Keratinocyte (primary cell): ENCODE measurements around the gene CACNA1C. TPM values are rescaled to one million over a fixed set of nuclear protein-coding genes. Genes with fewer than 3 reads are reported as not detected.

Experiments
- DNase-seq: peaks from one replicate; pipeline ENCODE4 v3.0.0-alpha.2; 2011; ENCODE audit warnings: low read depth, missing footprints, low spot score
- FAIRE-seq: peaks from 2 replicates; lab custom pipeline; 2011; peaks lifted over from hg19 to GRCh38; lab: Jason Lieb, UNC
- H2AFZ ChIP-seq: 2 replicates; pipeline ENCODE4 v1.6.0; 2012; ENCODE audit warnings: low read length, control low read depth, inconsistent platforms; ENCODE audit not compliant: control insufficient read depth
- H3K27ac ChIP-seq: 2 replicates; pipeline ENCODE4 v1.5.1; 2011; ENCODE audit warnings: low read length; ENCODE audit not compliant: control insufficient read depth, insufficient read depth
- H3K27me3 ChIP-seq: 3 replicates; pipeline ENCODE4 v1.6.0; 2011; ENCODE audit warnings: low read length; ENCODE audit not compliant: control insufficient read depth, insufficient read depth; ENCODE audit errors: extremely low read depth
- H3K36me3 ChIP-seq, 2 experiments: 2 replicates in 1 of 2; 3 replicates in 1 of 2; pipeline ENCODE4 v1.5.1; 2011; ENCODE audit warnings: low read length in 2 of 2, mild to moderate bottlenecking in 1 of 2; ENCODE audit not compliant: control insufficient read depth in 2 of 2, insufficient read depth in 2 of 2; ENCODE audit errors: extremely low read depth in 1 of 2
- H3K4me1 ChIP-seq: 3 replicates; pipeline ENCODE4 v1.5.1; 2011; ENCODE audit warnings: low read length; ENCODE audit not compliant: control insufficient read depth, insufficient read depth; ENCODE audit errors: extremely low read depth
- H3K4me2 ChIP-seq: 3 replicates; pipeline ENCODE4 v1.6.0; 2011; ENCODE audit warnings: low read depth, low read length; ENCODE audit not compliant: control insufficient read depth, insufficient read depth; ENCODE audit errors: extremely low read depth
- H3K4me3 ChIP-seq, 3 experiments: fragments of 200-600 bp in 1 of 3; sonication (generic) in 1 of 3; 2 replicates in 2 of 3; 3 replicates in 1 of 3; pipeline ENCODE4 v1.5.1; 2011 to 2016; ENCODE audit warnings: low read length in 3 of 3, mild to moderate bottlenecking in 3 of 3, control low read depth in 2 of 3, inconsistent platforms in 1 of 3, low read depth in 1 of 3, mixed read lengths in 1 of 3, mixed run types in 1 of 3, moderate library complexity in 1 of 3; ENCODE audit not compliant: control insufficient read depth in 2 of 3, insufficient read depth in 2 of 3; ENCODE audit errors: extremely low read depth in 1 of 3
- H3K79me2 ChIP-seq: 2 replicates; pipeline ENCODE4 v1.6.0; 2012; ENCODE audit warnings: low read length; ENCODE audit not compliant: control insufficient read depth, insufficient read depth
- H3K9ac ChIP-seq: 3 replicates; pipeline ENCODE4 v1.6.0; 2011; ENCODE audit warnings: low read length; ENCODE audit not compliant: control insufficient read depth, insufficient read depth; ENCODE audit errors: extremely low read depth
- H3K9me1 ChIP-seq: 3 replicates; pipeline ENCODE4 v1.6.0; 2011; ENCODE audit warnings: low read length; ENCODE audit not compliant: control insufficient read depth, insufficient read depth; ENCODE audit errors: extremely low read depth
- H3K9me3 ChIP-seq: 2 replicates; pipeline ENCODE4 v1.5.1; 2012; ENCODE audit warnings: low read depth, low read length; ENCODE audit not compliant: control insufficient read depth
- H4K20me1 ChIP-seq: 3 replicates; pipeline ENCODE4 v1.6.0; 2011; ENCODE audit warnings: low read length; ENCODE audit not compliant: control insufficient read depth, insufficient read depth; ENCODE audit errors: extremely low read depth
- EZH2 ChIP-seq: IDR thresholded peaks from one replicate; pipeline ENCODE4 v1.6.1; 2012; ENCODE audit warnings: inconsistent platforms, mild to moderate bottlenecking, low read length, moderate library complexity
- dilution Hi-C: fragments of 300-500 bp; cut with MboI; formaldehyde crosslinking; loops from one replicate; pipeline ENCODE4 v1.7.0; 2020; ENCODE audit warnings: low sequenced_read_pairs; ENCODE audit not compliant: extremely low pct_ligation_motif_present
- polyA plus RNA-seq, 5 experiments: library from polyadenylated mRNA; depleted of rRNA in 3 of 5; stranded (reverse) in 3 of 5; stranded (forward) in 1 of 5; unstranded in 1 of 5; fragments of >200 nt; gene quantifications; 1 replicate in 1 of 5; 2 replicates in 3 of 5; 3 replicates in 1 of 5; pipeline versions ENCODE4 v1.2.1 to v1.2.3, GENCODE V29; 2011 to 2012; ENCODE audit warnings: missing spikeins in 2 of 5, low read depth in 1 of 5, low replicate concordance in 1 of 5
- TF ChIP-seq, protein P1 (sequence below), 3 experiments: IDR thresholded peaks in 1 of 3; conservative IDR thresholded peaks in 1 of 3; optimal IDR thresholded peaks in 1 of 3; 2 replicates in 2 of 3; 3 replicates in 1 of 3; pipeline versions ENCODE3 to v1.5.1; 2011; ENCODE audit warnings: low read length in 3 of 3, mild to moderate bottlenecking in 3 of 3, moderate library complexity in 2 of 3, control low read depth in 1 of 3, inconsistent platforms in 1 of 3; ENCODE audit not compliant: insufficient read depth in 2 of 3; ENCODE audit errors: extremely low read depth in 1 of 3

The CACNA1C gene
- polyA plus RNA-seq, 1 donor (not counting 4 experiments of a cell fraction or from before 2014, with no cell fraction given): not detected

DNA sequence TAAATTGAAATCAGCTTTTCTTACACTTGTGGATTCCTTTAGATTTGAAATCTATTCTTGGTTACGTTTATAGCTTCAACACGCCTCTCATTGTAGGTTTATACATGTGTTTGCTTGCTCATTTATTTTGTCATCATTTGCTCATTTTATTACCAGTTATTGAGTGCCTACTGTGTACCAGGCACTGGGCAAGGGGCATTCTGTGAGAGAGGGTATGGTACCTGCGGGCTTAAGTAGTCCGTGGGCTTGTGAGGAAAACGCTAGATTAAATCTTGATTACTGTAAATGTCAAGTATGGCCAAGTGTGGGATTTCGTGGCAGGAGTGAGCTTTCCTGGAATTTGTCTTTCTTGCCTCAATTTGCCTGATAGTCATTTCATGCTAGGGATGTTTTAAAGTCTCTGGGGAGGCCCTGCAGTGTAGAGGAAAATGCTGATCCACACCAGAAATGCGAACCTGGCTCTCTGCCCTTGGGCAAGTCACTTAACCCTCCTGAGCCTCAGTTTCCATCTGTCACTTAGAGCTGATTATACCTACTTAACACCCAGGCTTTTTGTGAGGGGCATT lies 92.7 kb downstream of the CACNA1C start:
- no peak for FAIRE-seq
- dilution Hi-C loops: no loop called here

DNA sequence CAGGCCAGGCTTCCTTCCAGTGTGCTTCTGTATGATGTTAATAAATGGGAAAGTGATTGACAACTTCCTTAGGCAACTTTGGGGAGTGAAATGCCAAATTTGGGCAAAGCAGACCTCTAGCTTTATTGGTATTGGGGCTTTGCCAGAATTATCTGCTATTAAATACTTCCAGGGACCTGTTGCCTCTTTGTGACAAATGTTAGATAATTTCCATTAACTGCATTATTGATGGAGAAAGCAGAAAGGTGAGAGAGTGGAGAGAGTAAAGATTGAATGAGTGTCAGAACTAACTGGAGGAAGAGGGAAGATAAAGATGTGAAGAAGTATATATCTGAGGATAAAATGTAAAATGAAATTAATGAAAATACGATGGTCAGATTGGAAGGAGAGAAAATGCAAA lies 94.5 kb downstream of the CACNA1C start:
- H3K9me1 ChIP-seq: no peaks in the 10 kb centered on the region
- dilution Hi-C loops: no loop called here
- FAIRE-seq (no peak), DNase-seq (no peak)
- no peak for TF ChIP-seq EZH2
- TF ChIP-seq, protein P1, sequence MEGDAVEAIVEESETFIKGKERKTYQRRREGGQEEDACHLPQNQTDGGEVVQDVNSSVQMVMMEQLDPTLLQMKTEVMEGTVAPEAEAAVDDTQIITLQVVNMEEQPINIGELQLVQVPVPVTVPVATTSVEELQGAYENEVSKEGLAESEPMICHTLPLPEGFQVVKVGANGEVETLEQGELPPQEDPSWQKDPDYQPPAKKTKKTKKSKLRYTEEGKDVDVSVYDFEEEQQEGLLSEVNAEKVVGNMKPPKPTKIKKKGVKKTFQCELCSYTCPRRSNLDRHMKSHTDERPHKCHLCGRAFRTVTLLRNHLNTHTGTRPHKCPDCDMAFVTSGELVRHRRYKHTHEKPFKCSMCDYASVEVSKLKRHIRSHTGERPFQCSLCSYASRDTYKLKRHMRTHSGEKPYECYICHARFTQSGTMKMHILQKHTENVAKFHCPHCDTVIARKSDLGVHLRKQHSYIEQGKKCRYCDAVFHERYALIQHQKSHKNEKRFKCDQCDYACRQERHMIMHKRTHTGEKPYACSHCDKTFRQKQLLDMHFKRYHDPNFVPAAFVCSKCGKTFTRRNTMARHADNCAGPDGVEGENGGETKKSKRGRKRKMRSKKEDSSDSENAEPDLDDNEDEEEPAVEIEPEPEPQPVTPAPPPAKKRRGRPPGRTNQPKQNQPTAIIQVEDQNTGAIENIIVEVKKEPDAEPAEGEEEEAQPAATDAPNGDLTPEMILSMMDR (optimal IDR thresholded peaks at IDR 0.05 in 1 of 3, IDR thresholded peaks at IDR 0.05 in 1 of 3, conservative IDR thresholded peaks at IDR 0.05 in 1 of 3; ENCODE audit: extremely low read depth in 1 of 3, insufficient read depth in 2 of 3, low read length in 3 of 3): no peak
- H3K27me3 ChIP-seq: peaks cover 2% of the 10 kb centered on the region
- H3K4me2 ChIP-seq: no peak overlapping the region
- H3K9ac ChIP-seq: no peak overlapping the region
- H3K27ac ChIP-seq: no peak overlapping the region
- no peak overlapping the region for H2AFZ ChIP-seq
- no peaks in the 10 kb centered on the region for H4K20me1 ChIP-seq
- H3K9me3 ChIP-seq: no peaks in the 10 kb centered on the region
- no peaks in the 10 kb centered on the region for H3K4me1 ChIP-seq
- no peaks in the 10 kb centered on the region for H3K79me2 ChIP-seq
- no peaks in the 10 kb centered on the region for H3K36me3 ChIP-seq
- no peak overlapping the region for H3K4me3 ChIP-seq

More for the DNA sequence above, 92.7 kb downstream of the CACNA1C start:
- Histone ChIP-seq H3K4me1 (no peaks in the 10 kb centered on the region), H3K79me2 (no peaks in the 10 kb centered on the region), H3K9me1 (no peaks in the 10 kb centered on the region), H2AFZ (no peak overlapping the region), H3K9me3 (no peaks in the 10 kb centered on the region), H3K36me3 (no peaks in the 10 kb centered on the region), H3K27ac (no peak overlapping the region), H3K9ac (no peak overlapping the region), H3K4me2 (no peak overlapping the region), H3K4me3 (no peak overlapping the region), H4K20me1 (no peaks in the 10 kb centered on the region), H3K27me3 (peaks cover 2% of the 10 kb centered on the region)
- TF ChIP-seq, protein P1 (optimal IDR thresholded peaks at IDR 0.05 in 1 of 3, IDR thresholded peaks at IDR 0.05 in 1 of 3, conservative IDR thresholded peaks at IDR 0.05 in 1 of 3; ENCODE audit: extremely low read depth in 1 of 3, insufficient read depth in 2 of 3, low read length in 3 of 3): no peak
- TF ChIP-seq EZH2: no peak
- DNase-seq: no peak
